AG10803 (cell line): ENCODE data around the gene GRID2.

Experiments
- DNase-seq: peaks from one replicate; pipeline ENCODE4 v3.0.0; 2010; ENCODE audit warnings: low read depth
- H3K4me3 ChIP-seq: 2 replicates; pipeline ENCODE4 v1.5.1; 2011; ENCODE audit warnings: mild to moderate bottlenecking, low read length, control low read depth
- TF ChIP-seq, protein P1 (sequence below): conservative IDR thresholded peaks from 2 replicates; pipeline ENCODE4 v1.5.1; 2011; ENCODE audit warnings: mild to moderate bottlenecking, low read length, control low read depth, inconsistent platforms

The GRID2 gene

DNA sequence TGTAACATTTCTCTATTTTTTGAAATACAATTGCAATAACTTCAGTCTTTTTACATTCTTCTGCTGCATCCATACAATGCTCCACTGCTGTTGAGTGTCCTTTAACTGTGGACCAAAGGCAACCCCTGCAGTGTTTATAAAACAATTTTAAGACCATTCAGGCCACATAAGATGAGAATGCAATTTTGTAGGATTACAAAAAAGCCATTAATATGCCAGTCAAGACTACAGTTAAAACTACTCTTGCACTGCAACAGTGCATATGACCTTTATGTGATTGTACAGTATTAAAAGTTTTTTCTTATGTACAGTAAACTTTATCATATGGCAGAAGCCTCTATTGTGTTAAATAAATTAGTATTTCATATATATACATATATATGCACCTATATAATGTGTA, 1469.1 kb downstream of the GRID2 start:
- TF ChIP-seq, protein P1, sequence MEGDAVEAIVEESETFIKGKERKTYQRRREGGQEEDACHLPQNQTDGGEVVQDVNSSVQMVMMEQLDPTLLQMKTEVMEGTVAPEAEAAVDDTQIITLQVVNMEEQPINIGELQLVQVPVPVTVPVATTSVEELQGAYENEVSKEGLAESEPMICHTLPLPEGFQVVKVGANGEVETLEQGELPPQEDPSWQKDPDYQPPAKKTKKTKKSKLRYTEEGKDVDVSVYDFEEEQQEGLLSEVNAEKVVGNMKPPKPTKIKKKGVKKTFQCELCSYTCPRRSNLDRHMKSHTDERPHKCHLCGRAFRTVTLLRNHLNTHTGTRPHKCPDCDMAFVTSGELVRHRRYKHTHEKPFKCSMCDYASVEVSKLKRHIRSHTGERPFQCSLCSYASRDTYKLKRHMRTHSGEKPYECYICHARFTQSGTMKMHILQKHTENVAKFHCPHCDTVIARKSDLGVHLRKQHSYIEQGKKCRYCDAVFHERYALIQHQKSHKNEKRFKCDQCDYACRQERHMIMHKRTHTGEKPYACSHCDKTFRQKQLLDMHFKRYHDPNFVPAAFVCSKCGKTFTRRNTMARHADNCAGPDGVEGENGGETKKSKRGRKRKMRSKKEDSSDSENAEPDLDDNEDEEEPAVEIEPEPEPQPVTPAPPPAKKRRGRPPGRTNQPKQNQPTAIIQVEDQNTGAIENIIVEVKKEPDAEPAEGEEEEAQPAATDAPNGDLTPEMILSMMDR, result no peak

GRCh38 chr4:93775551-93775950, 1471.8 kb downstream of the GRID2 start:
- no peak overlapping the region for H3K4me3 ChIP-seq
- TF ChIP-seq, protein P1, result no peak
- no peak for DNase-seq

More for the DNA sequence above, 1469.1 kb downstream of the GRID2 start:
- no peak overlapping the region for H3K4me3 ChIP-seq
- DNase-seq, result no peak

DNA sequence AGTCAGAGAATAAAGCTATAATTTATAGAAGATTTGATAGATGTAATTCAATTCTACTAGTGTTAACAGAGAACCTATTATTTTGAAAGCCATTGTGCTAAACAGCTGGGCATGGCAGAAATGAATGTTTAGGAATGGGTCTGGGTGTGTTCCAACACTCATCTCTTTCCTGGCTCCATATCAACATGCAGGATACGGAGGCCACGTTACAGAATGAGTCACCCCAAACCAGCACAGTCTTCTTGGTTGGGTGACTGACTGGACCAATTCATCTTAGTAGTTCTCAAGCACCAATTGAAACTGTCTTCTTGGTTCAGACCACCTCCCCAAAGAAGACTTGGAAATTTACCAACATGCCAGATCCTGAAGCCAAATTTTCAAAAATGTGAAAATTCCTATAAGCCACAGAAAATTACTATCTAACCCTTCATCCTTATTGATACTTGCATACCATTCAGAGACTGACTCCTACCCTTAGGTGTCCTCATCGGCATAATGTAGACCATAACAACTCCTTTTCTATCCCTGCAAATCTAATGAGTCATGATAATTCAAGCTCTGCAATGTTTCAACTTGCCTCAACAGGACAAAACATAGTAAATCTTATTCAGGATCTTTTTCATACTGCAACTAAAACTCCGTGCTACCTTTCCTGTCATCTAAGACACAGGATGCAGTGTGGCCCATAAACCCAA, 1472.8 kb downstream of the GRID2 start:
- no peak overlapping the region for H3K4me3 ChIP-seq
- DNase-seq, result no peak

DNA sequence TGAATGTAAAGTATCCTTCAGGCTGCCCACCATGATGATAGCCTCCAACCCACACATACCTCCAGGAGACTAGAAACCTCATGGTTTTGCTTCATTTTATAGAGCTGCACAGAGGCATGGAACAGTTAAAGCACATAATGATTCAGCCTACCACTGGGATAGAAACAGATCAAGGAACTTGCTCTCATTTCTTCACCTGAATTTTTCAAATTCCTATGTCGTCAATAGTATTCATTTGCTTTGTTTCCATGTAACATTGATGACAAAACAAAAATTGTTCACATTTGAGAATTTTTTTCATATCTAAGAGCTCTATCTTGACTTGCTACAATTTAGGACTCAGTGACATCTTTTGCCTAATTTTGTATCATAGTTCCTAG, 1473.3 kb downstream of the GRID2 start:
- no peak for DNase-seq
- no peak overlapping the region for H3K4me3 ChIP-seq
- TF ChIP-seq, protein P1, result no peak

More for the DNA sequence above, 1472.8 kb downstream of the GRID2 start:
- TF ChIP-seq, protein P1, result no peak

DNA sequence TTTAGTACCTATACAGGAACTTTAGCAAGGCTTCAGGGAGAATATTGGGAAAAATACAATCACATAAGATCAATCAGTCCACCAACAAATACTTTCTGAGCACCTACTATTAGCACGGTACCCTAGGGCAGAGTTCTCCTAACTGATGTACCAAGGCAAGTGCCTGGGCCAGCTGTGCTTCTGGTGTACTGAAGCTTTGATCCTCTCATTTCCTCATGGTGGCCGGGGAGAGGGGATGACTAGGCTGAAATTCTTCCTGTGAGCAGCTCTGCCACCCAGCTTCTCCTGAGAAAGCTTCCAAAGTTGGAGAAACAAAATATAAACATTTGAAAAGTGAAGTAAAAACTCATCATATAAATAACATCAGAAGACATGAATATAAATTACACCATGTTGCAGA, 1475.5 kb downstream of the GRID2 start:
- no peak for DNase-seq
- no peak overlapping the region for H3K4me3 ChIP-seq
- TF ChIP-seq, protein P1, result no peak

- DNase-seq, result no peak
- TF ChIP-seq, protein P1, result no peak
- H3K4me3 ChIP-seq, result no peak overlapping the region
Measured at GRCh38 chr4:93780080-93780479, 1476.3 kb downstream of the GRID2 start.

GRCh38 chr4:93781198-93781597, 1477.4 kb downstream of the GRID2 start:
- DNase-seq, result no peak
- no peak overlapping the region for H3K4me3 ChIP-seq
- TF ChIP-seq, protein P1, result no peak
